ENCODE data around the gene NEK10. TPM values are rescaled to one million over a fixed set of nuclear protein-coding genes. Genes with fewer than 3 reads are reported as not detected.

NEK10 gene
- total and polyA plus RNA-seq, 2 donors from 2014 or later = 1.0 to 4.1 TPM

DNA sequence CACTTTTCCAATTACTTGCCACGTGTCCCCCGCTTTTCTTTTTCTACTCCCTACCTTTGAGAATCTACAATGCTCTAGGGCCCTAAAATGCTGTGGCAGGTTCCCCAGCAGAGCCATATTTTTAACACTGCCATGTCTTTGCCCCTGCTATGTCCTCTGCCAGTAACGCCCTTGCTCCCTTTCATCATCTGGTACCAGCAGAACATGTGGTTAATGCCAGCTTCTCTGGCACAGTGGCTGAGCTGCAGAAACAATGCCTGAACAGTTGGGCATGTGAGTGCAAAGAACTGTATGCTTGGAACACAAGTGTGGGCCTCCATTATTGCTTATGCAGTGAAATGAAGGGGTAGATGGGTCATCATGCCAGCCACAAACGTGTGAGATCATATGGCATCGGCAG lies 287.6 kb downstream of the NEK10 start:
- TF ChIP-seq, protein P1, sequence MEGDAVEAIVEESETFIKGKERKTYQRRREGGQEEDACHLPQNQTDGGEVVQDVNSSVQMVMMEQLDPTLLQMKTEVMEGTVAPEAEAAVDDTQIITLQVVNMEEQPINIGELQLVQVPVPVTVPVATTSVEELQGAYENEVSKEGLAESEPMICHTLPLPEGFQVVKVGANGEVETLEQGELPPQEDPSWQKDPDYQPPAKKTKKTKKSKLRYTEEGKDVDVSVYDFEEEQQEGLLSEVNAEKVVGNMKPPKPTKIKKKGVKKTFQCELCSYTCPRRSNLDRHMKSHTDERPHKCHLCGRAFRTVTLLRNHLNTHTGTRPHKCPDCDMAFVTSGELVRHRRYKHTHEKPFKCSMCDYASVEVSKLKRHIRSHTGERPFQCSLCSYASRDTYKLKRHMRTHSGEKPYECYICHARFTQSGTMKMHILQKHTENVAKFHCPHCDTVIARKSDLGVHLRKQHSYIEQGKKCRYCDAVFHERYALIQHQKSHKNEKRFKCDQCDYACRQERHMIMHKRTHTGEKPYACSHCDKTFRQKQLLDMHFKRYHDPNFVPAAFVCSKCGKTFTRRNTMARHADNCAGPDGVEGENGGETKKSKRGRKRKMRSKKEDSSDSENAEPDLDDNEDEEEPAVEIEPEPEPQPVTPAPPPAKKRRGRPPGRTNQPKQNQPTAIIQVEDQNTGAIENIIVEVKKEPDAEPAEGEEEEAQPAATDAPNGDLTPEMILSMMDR (IDR thresholded peaks at IDR 0.05; ENCODE audit: borderline replicate concordance, extremely low read depth, insufficient read depth) = no peak
- Histone ChIP-seq H3K9ac (ENCODE audit: low read length in 3 of 3) (no peak overlapping the region), H3K27ac (ENCODE audit: low read depth in 2 of 2, low read length in 2 of 2) (no peak overlapping the region), H3K27me3 (ENCODE audit: control insufficient read depth, insufficient read depth, low read length) (no peaks in the 10 kb centered on the region), H3K9me3 (ENCODE audit: control insufficient read depth in 2 of 3, insufficient read depth in 1 of 3, low read length in 3 of 3) (no peaks in the 10 kb centered on the region), H3K4me3 (ENCODE audit: low read length in 3 of 3) (no peak overlapping the region), H3K36me3 (ENCODE audit: control insufficient read depth in 2 of 3, insufficient read depth in 3 of 3, low read length in 3 of 3) (no peaks in the 10 kb centered on the region), H3K4me1 (ENCODE audit: control insufficient read depth in 2 of 3, insufficient read depth in 2 of 3, low read depth in 1 of 3, low read length in 3 of 3) (peaks cover 0 to 5% (median 3%) of the 10 kb centered on the region in 3 donors)
- DNase-seq (no peak), FAIRE-seq (no peak)
- intact Hi-C loops (cut with DNase I) = no loop called here

DNA sequence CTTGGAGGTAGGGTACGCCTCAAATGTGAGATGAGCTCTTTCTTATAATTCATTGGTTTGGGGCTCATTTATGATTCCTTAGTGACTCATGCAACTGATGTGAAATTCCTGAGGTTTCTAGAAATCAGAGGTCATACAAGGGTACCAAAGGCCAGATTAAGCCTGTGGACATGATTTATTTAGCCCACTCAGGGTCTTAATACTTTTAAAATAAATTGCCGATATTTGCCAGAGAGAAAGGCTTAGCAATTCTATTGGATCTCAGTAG lies 289.0 kb downstream of the NEK10 start:
- intact Hi-C loops (cut with DNase I) = no loop called here
- Histone ChIP-seq H3K4me3 (ENCODE audit: low read length in 3 of 3) (no peak overlapping the region), H3K27ac (ENCODE audit: low read depth in 2 of 2, low read length in 2 of 2) (no peak overlapping the region), H3K9ac (ENCODE audit: low read length in 3 of 3) (no peak overlapping the region), H3K9me3 (ENCODE audit: control insufficient read depth in 2 of 3, insufficient read depth in 1 of 3, low read length in 3 of 3) (no peaks in the 10 kb centered on the region), H3K27me3 (ENCODE audit: control insufficient read depth, insufficient read depth, low read length) (no peaks in the 10 kb centered on the region), H3K4me1 (ENCODE audit: control insufficient read depth in 2 of 3, insufficient read depth in 2 of 3, low read depth in 1 of 3, low read length in 3 of 3) (peaks cover 0 to 3% (median 2%) of the 10 kb centered on the region in 3 donors), H3K36me3 (ENCODE audit: control insufficient read depth in 2 of 3, insufficient read depth in 3 of 3, low read length in 3 of 3) (no peaks in the 10 kb centered on the region)
- TF ChIP-seq, protein P1 (IDR thresholded peaks at IDR 0.05; ENCODE audit: borderline replicate concordance, extremely low read depth, insufficient read depth) = no peak
- no peak for FAIRE-seq
- DNase-seq = no peak

DNA sequence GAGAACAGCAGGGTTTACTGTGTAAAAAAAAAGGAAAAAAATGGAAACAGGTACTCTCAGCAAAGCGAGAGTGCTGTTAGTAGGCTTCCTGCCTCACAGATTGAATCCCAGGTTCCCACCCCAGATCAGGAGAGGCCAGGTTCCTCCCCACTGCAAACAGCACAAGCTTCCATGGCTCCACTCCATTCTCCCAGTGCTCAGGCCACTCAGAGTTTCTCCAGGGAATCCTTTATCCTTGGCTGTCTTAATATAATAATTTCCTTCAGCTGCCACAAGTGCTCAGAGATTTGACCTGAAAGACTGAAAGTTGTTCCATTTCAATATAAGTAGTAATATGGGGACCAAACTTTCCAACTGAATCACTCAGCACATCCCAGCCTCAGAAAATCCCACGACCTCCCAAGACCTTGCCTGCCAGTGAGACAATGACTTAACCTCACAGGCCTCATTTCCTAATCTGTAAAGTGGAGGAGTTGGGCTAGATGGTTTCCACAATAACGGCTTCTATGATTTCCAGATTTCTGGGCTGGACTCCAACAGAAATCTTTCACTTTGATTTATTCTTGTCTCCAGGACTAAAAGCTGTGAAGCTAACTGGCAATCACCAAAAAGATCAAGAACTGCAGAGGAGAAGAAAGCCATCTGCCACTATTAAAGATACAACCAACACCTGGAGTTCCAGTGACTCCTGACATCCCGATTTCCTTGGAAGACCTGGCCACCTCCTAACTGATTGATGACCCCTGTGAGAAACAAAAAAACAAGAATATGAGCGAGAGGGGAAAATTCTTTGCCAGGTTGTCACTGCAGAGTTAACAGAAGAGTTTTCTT lies 289.5 kb downstream of the NEK10 start:
- Histone ChIP-seq H3K4me1 (ENCODE audit: control insufficient read depth in 2 of 3, insufficient read depth in 2 of 3, low read depth in 1 of 3, low read length in 3 of 3) (peaks cover 0 to 3% (median 2%) of the 10 kb centered on the region in 3 donors), H3K4me3 (ENCODE audit: low read length in 3 of 3) (no peak overlapping the region), H3K27ac (ENCODE audit: low read depth in 2 of 2, low read length in 2 of 2) (no peak overlapping the region), H3K36me3 (ENCODE audit: control insufficient read depth in 2 of 3, insufficient read depth in 3 of 3, low read length in 3 of 3) (no peaks in the 10 kb centered on the region), H3K9me3 (ENCODE audit: control insufficient read depth in 2 of 3, insufficient read depth in 1 of 3, low read length in 3 of 3) (no peaks in the 10 kb centered on the region), H3K27me3 (ENCODE audit: control insufficient read depth, insufficient read depth, low read length) (no peaks in the 10 kb centered on the region), H3K9ac (ENCODE audit: low read length in 3 of 3) (no peak overlapping the region)
- FAIRE-seq = no peak
- intact Hi-C loops (cut with DNase I) = no loop called here
- TF ChIP-seq, protein P1 (IDR thresholded peaks at IDR 0.05; ENCODE audit: borderline replicate concordance, extremely low read depth, insufficient read depth) = no peak
- DNase-seq = peak in 2 of 5 donors; percentile 33 to 59
